HG02588 (cell line): ENCODE results near the gene ANKRD6.
"Not testable (repeated sequence)": the region's sequence is repeated elsewhere in the genome, so short reads cannot be mapped to it uniquely, and the experiment has no call there.

Source experiments
- ATAC-seq: cut with Tn5 transposase; IDR thresholded peaks from one replicate; pipeline ENCODE4 v1.9.1; 2021; ENCODE audit warnings: mild to moderate bottlenecking, moderate library complexity; ENCODE audit not compliant: unreplicated experiment

The ANKRD6 gene

DNA sequence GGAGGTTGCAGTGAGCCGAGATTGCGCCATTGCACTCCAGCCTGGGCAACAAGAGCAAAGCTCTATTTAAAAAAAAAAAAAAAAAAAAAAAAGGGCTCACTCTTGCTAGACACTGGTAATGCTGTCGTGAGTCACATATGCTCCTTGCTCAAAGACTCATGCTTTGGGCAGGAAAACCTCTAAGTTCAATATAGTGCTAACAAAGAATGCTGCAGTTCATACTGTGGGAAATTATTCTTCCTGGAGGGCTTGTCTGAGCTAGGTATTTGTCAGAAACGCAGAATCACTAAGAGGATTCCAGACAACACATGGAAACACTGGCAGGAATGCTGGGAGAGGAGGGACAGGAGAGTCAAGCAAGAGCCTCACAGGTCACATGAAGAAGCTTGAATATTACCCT, 207.9 kb downstream of the ANKRD6 start:
- no peak for ATAC-seq

DNA sequence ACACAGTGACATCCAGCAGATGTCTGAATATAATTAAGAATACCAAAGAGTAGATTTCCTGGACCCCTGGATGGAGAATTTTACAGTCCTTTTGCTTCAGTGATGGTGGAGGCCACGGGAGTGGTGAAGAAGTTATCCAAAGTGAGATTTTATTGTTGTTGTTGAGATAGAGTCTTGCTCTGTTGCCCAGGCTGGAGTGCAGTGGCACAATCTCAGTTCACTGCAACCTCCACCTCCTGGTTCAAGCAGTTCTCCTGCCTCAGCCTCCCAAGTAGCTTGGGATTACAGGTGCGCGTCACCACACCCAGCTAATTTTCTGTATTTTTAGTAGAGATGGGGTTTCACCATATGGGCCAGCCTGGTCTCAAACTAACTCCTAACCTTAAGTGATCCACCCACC, 208.6 kb downstream of the ANKRD6 start:
- ATAC-seq: not testable (repeated sequence)

DNA sequence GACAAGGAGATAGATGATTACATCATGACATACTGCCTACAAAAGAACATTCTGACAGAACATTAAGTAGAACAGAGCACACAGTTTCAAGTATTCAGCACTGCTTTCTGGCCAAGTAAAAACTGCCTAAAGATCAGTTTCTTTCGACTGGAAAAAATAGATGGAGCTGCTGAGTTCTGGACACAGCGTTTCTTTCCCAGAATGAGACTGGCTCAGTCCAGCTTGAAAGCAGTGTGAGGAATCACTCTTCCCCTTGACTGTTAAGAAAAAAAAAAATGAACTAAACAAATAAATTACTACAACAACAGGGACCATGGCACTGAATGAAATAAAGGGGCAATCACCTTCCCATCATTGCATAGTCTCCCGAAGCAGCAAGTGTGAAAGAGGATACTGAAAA, 210.0 kb downstream of the ANKRD6 start:
- no peak for ATAC-seq

GRCh38 chr6:89643406-89643805, 210.5 kb downstream of the ANKRD6 start:
- ATAC-seq: no peak

GRCh38 chr6:89644864-89645263, 211.9 kb downstream of the ANKRD6 start:
- ATAC-seq: no peak

DNA sequence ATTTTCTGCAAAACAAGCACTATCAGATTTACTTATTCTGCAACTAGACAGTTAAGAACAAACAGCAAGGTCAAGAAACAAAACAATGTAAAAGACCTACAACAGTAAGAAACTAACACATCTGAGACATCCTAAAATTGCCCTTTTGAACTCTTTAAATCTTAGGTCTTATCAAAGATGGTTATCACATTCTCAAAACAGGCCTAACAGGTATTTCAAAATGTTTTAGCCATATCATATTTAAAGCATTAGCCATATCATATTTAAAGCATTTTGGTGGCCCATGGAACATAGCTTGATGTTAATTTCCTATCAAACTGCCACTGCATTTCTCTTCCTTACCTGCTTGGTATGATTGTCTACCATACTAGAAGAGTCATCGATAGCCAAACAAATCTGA, 216.7 kb downstream of the ANKRD6 start:
- no peak for ATAC-seq

- ATAC-seq: no peak
These were observed 217.6 kb downstream of the ANKRD6 start for GRCh38 chr6:89650579-89650978.

GRCh38 chr6:89655122-89655521, 222.2 kb downstream of the ANKRD6 start:
- no peak for ATAC-seq

DNA sequence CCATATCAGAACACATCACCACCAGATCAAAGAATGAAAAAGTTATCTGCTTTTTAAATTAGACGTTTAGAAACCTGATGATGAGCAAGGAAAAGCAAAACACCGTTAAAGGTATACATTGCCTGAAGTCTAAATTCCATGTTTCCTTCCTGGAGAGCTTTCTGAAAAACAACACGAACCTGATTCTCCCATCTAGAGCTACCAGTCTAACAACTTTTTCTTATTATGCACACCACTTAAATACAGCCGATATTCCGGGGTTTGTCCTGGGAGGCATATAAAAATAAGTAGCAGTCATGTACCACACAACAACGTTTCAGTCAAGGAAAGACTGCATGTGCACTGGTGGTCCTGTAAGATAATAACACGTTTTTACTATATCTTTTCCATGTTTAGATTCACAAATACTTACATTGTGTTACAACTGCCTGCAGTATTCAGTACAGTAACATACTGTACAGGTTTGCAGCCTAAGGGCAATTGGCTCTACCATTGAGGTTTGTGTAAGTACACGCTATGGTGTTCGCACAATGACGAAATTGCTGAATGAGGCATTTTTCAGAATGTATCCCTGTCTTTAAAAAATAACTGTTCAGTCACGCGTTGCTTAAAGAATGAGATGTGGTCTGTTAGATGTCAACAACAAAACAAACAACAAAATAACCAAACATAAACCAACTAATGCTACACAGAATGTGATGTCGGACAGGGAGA, 224.7 kb downstream of the ANKRD6 start:
- no peak for ATAC-seq

- ATAC-seq: no peak
These were observed 228.0 kb downstream of the ANKRD6 start for GRCh38 chr6:89660981-89661380.

GRCh38 chr6:89661559-89661958, 228.6 kb downstream of the ANKRD6 start:
- no peak for ATAC-seq

GRCh38 chr6:89662659-89663223, 229.8 kb downstream of the ANKRD6 start:
- ATAC-seq: no peak

DNA sequence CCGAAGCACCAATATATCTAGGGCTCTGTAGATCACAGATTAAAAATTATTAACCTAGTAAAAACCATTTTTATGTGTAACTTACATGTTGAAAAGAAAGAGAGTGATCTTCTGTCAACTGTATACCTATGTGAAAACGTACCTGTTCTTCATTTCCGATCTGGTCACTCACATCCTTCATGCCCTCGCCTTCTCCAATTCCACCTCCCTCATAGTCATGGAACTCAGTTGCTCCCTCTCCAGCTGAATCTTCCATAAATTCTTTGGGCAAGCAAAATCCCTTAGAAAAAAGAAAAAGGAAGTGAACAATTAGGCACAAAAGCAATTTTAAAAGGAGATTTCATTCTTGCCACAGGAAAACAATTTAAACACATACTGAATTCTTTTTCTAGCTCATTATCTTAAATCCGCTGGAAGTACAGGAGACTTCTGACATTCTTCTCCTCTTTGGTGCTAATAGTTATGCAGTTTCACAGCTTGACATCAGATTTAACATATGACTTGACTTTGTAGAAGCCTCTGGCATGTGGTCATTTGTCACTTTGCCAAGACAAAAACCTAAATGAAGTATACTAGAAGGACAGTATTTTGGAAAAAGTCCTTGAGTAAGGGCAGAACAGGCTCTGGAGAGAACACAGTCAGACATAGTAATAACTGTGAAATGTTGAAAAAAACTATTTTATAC, 235.1 kb downstream of the ANKRD6 start:
- no peak for ATAC-seq

GRCh38 chr6:89669002-89669401, 236.1 kb downstream of the ANKRD6 start:
- no peak for ATAC-seq

GRCh38 chr6:89670935-89671565, 238.1 kb downstream of the ANKRD6 start:
- no peak for ATAC-seq

DNA sequence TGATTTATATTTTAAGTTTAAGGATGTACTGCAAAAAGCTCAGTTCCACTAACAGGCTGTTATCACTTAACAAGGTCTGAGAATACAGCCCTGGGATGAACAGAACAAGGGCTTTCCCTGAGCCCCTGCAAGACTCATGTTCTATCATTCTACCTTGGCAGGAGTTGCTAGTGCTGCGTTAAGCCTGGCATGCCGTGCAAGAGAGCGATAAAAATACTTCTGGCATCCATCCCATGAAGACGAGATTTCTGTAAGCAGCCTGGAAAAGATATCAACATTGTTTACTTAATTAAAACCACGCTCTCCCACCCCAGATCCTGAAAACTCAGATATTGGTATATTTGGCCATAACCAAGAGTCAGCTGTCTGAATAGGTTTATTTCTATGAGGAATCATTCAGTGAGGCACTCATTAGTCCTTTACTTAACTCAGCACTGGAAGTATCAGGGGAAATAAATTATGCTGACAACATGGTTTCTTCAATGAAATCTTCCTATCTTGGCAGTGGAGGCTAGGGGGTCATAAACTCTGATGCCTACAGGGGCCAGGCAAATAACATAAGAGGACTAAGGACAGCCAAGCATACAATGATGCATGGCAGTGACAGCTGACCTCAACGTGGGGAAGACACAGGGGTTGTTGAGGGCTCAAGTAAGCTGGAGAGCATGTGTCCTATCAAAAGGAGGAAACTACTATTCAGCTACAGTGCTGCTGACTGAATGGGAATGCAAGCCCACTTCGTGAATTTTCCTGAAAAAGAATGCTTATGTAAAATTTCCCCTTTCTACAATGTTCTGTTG, 243.2 kb downstream of the ANKRD6 start:
- no peak for ATAC-seq

GRCh38 chr6:89678531-89678930, 245.6 kb downstream of the ANKRD6 start:
- no peak for ATAC-seq

DNA sequence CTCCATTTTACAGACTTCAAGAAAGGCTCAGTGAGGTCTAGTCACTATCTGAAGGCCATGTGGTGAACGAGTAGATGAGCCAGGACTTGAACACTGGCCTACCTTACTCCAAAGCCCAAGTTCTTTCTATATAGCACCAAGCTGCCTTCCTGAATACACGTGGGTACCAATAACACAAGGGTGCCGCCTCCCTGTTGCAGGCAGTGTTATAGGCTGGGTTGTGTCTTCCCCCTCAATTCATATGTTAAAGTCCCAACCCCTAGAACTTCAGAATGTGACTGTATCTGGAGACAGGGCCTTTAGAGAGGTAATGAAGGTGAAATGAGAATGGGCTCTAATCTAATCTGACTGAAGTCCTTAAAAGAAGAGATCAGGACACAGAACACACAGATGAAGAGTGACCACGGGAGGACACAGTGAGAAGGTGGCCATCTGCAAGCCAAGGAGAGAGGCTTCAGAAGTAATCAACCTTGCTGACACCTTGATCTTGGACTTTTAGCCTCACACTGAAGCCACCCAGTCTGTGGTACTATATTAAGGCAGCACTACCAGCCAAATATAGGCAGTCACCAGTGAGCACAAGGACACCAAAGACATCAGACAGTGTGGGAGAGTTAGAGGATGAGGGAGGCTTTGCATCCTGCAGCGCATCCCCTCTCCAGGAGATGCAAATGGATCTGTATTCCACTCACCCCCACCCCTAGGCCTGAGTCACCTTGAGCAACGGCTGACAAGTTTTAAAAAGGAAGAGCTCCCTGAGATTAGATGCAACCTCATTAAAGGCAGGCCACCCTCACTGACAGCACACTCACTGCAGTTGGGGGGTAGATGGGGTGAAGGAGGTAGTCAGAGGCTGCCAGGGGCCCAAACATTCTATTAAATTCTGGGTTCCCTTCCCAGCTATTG, 246.5 kb downstream of the ANKRD6 start:
- ATAC-seq: no peak

GRCh38 chr6:89680150-89680549, 247.2 kb downstream of the ANKRD6 start:
- no peak for ATAC-seq

DNA sequence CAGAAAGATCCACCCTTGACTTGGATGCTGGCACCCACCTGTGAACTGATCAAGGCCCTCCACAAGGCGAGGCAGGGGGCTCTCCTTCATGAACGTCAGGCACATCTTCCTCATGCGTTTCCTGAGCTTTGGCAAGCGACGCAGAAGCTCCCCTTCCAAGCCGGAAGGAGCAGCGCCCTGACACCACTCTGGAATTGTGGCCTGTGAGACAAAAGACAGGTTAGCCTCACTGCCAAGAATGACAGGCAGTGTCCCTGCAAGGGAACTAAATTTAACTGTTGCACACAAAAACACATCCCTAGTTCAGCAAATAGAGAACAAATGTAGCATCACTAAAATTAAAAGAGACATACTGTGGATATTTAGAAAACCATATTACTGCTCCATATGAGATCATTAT, 247.6 kb downstream of the ANKRD6 start:
- ATAC-seq: no peak
